GM18909 (cell line): ENCODE data around the gene GNB3.

Experiments
- ATAC-seq: cut with Tn5 transposase; IDR thresholded peaks from one replicate; pipeline ENCODE4 v1.9.1; 2021; ENCODE audit warnings: mild to moderate bottlenecking; ENCODE audit not compliant: unreplicated experiment, poor library complexity

Gene GNB3

GRCh38 chr12:6840761-6841515, at the start of gene GNB3:
GNB3 (plus strand) TSS chr12:6840925; CDS start chr12:6841288, 363 bp downstream.
- ATAC-seq = no peak

GRCh38 chr12:6791931-6792520, 48.7 kb upstream of the GNB3 start:
- no peak for ATAC-seq

GRCh38 chr12:6792522-6793201, 48.1 kb upstream of the GNB3 start:
- no peak for ATAC-seq

- no peak for ATAC-seq
These were observed 45.6 kb upstream of the GNB3 start for GRCh38 chr12:6795088-6795487.

- ATAC-seq = no peak
These were observed 44.1 kb upstream of the GNB3 start for GRCh38 chr12:6796576-6796975.

- ATAC-seq = no peak
These were observed 41.6 kb upstream of the GNB3 start for GRCh38 chr12:6799147-6799546.

GRCh38 chr12:6807170-6807569, 33.6 kb upstream of the GNB3 start:
- no peak for ATAC-seq

GRCh38 chr12:6809056-6809455, 31.7 kb upstream of the GNB3 start:
- ATAC-seq = no peak

- no peak for ATAC-seq
These were observed 30.0 kb upstream of the GNB3 start for GRCh38 chr12:6810758-6811157.

- ATAC-seq = no peak
These were observed 27.4 kb upstream of the GNB3 start for GRCh38 chr12:6813363-6813762.

- no peak for ATAC-seq
These were observed 24.1 kb upstream of the GNB3 start for GRCh38 chr12:6816598-6816997.

- ATAC-seq = no peak
These were observed 23.6 kb upstream of the GNB3 start for GRCh38 chr12:6817098-6817497.

- ATAC-seq = no peak
These were observed 23.0 kb upstream of the GNB3 start for GRCh38 chr12:6817662-6818157.

- ATAC-seq = no peak
These were observed 22.5 kb upstream of the GNB3 start for GRCh38 chr12:6818222-6818621.

GRCh38 chr12:6818645-6819044, 22.1 kb upstream of the GNB3 start:
- ATAC-seq = no peak

GRCh38 chr12:6819106-6820030, 21.4 kb upstream of the GNB3 start:
- no peak for ATAC-seq

GRCh38 chr12:6820166-6820565, 20.6 kb upstream of the GNB3 start:
- ATAC-seq = no peak

- no peak for ATAC-seq
These were observed 18.9 kb upstream of the GNB3 start, which contains the start of gene GPR162 for GRCh38 chr12:6821591-6822425. GPR162 (plus strand) TSS chr12:6821821; CDS start chr12:6823899, 2,078 bp downstream.

- ATAC-seq = no peak
These were observed 18.1 kb upstream of the GNB3 start for GRCh38 chr12:6822426-6823135.
